Stomach (tissue), 9 donors: ENCODE data around the gene MRFAP1L1. TPM values are rescaled to one million over a fixed set of nuclear protein-coding genes. Genes with fewer than 3 reads are reported as not detected.

Experiments
- DNase-seq, 2 donors: peaks; one replicate each; pipeline versions ENCODE4 v3.0.0 to v3.0.0-alpha.2; 2013 to 2019
- H3K27ac ChIP-seq, 5 donors: fragments of 200-600 bp in 4 of 5; sonication (generic) in 4 of 5; one replicate each; pipeline ENCODE4 v1.5.1; 2013 to 2019; ENCODE audit warnings: mild to moderate bottlenecking in 1 of 5, moderate library complexity in 1 of 5
- H3K27me3 ChIP-seq, 3 donors: fragments of 200-600 bp; sonication (generic); one replicate each; pipeline ENCODE4 v1.5.1; 2017 to 2019; ENCODE audit warnings: mixed run types in 1 of 3
- H3K36me3 ChIP-seq, 4 donors: fragments of 200-600 bp; sonication (generic); 1 replicate in 3 of 4; 2 replicates in 1 of 4; pipeline ENCODE4 v1.5.1; 2016 to 2019
- H3K4me1 ChIP-seq, 4 donors: fragments of 200-600 bp; sonication (generic); one replicate each; pipeline ENCODE4 v1.5.1; 2016 to 2019
- H3K4me3 ChIP-seq, 4 donors: fragments of 200-600 bp; sonication (generic) in 3 of 4; one replicate each; pipeline ENCODE4 v1.5.1; 2016 to 2019; ENCODE audit warnings: mild to moderate bottlenecking in 1 of 4
- H3K9me3 ChIP-seq, 4 donors: fragments of 200-600 bp; sonication (generic); one replicate each; pipeline ENCODE4 v1.5.1; 2016 to 2019
- CTCF ChIP-seq, 7 experiments: fragments of 450-650 bp in 4 of 7; fragments of 200-600 bp in 3 of 7; sonication (generic) in 3 of 7; IDR thresholded peaks; one replicate each; pipeline ENCODE4 v1.5.1; 2016 to 2019; ENCODE audit warnings: antibody characterized with exemption in 7 of 7, control low read depth in 2 of 7, mild to moderate bottlenecking in 1 of 7
- EP300 ChIP-seq: sonication (generic); formaldehyde crosslinking; IDR thresholded peaks from one replicate; pipeline ENCODE4 v1.6.1; 2017; ENCODE audit warnings: antibody characterized with exemption
- POLR2A ChIP-seq, 4 donors: fragments of 450-650 bp; IDR thresholded peaks; one replicate each; pipeline ENCODE4 v1.6.1; 2016; ENCODE audit warnings: antibody characterized with exemption in 4 of 4, control low read depth in 2 of 4, mild to moderate bottlenecking in 1 of 4, moderate library complexity in 1 of 4
- POLR2AphosphoS5 ChIP-seq, 3 donors: sonication (generic); formaldehyde crosslinking; IDR thresholded peaks; one replicate each; pipeline ENCODE4 v1.6.1; 2016; ENCODE audit warnings: antibody characterized with exemption in 3 of 3
- WGBS, 5 donors: extraction: QIAGEN DNeasy Blood & Tissue Kit in 3 of 5; methylation state at CpG; one replicate each; pipeline versions ENCODE4 v1.1.5 to v1.1.7; 2013 to 2018; 5-methylcytosine and 5-hydroxymethylcytosine counted together
- intact Hi-C: fragments of 100-400 bp; cut with DNase I; formaldehyde crosslinking; loops from one replicate; pipeline ENCODE4 v1.15.1; 2023; ENCODE audit warnings: low total_unique reads
- polyA plus RNA-seq, 3 donors: library from polyadenylated mRNA; stranded (reverse); fragments of 200-250 nt; gene quantifications; one replicate each; pipeline ENCODE4 v1.2.3, GENCODE V29; 2013
- total RNA-seq, 5 donors: library from RNA; depleted of rRNA; stranded (reverse); fragments of >200 nt; gene quantifications; one replicate each; pipeline versions ENCODE4 v1.1.0 to v1.2.3, GENCODE V29; 2014 to 2016
- donor health status: healthy with polysubstance abuse.
- donor health status: Bipolar disorder and iron deficiency.
- donor health status: healthy.

Gene MRFAP1L1
- total and polyA plus RNA-seq, 8 donors: 2.3 to 61.9 (median 55.9) TPM

GRCh38 chr4:6710282-6710681 is 617 bp upstream of the MRFAP1L1 start:
- Histone ChIP-seq H3K4me1 (peaks cover 23 to 48% (median 43%) of the 10 kb centered on the region in 4 donors), H3K27ac (peak overlapping the region in 4 of 5 donors; percentile 86 to 92 (median 89)), H3K4me3 (peak overlapping the region; percentile 78 to 95 (median 84)), H3K36me3 (peaks cover 0 to 15% (median 12%) of the 10 kb centered on the region in 4 donors), H3K27me3 (no peaks in the 10 kb centered on the region), H3K9me3 (no peaks in the 10 kb centered on the region)
- TF ChIP-seq POLR2AphosphoS5 (IDR thresholded peaks at IDR 0.05): no peak
- no peak for TF ChIP-seq POLR2A (IDR thresholded peaks at IDR 0.05)
- TF ChIP-seq EP300: no peak
- no peak for TF ChIP-seq CTCF (IDR thresholded peaks at IDR 0.05)
- DNase-seq: no peak
- WGBS, 5 donors: 3 to 12% (median 7%) methylated on average over 6 of the region's 6 CpGs
- intact Hi-C loops: no loop called here

GRCh38 chr4:6706173-6706572 is 3.5 kb downstream of the MRFAP1L1 start:
- H3K4me3 ChIP-seq: no peak overlapping the region
- no peaks in the 10 kb centered on the region for H3K27me3 ChIP-seq
- DNase-seq: no peak
- intact Hi-C loops: no loop called here
- peaks cover 37 to 69% (median 56%) of the 10 kb centered on the region in 4 donors for H3K4me1 ChIP-seq
- no peak for TF ChIP-seq POLR2AphosphoS5 (IDR thresholded peaks at IDR 0.05)
- no peak for TF ChIP-seq EP300
- TF ChIP-seq CTCF (IDR thresholded peaks at IDR 0.05): no peak
- TF ChIP-seq POLR2A (IDR thresholded peaks at IDR 0.05): no peak
- peaks cover 0 to 32% (median 26%) of the 10 kb centered on the region in 4 donors for H3K36me3 ChIP-seq
- no peak overlapping the region for H3K27ac ChIP-seq
- 86 to 92% (median 89%) methylated on average over 5 of the region's 5 CpGs for WGBS, 5 donors
- H3K9me3 ChIP-seq: no peaks in the 10 kb centered on the region

GRCh38 chr4:6705646-6706045 is 4.0 kb downstream of the MRFAP1L1 start:
- peaks cover 37 to 68% (median 55%) of the 10 kb centered on the region in 4 donors for H3K4me1 ChIP-seq
- 91 to 95% (median 94%) methylated on average over 2 of the region's 2 CpGs for WGBS, 5 donors
- H3K27me3 ChIP-seq: no peaks in the 10 kb centered on the region
- H3K4me3 ChIP-seq: no peak overlapping the region
- DNase-seq: no peak
- no peak overlapping the region for H3K27ac ChIP-seq
- no peaks in the 10 kb centered on the region for H3K9me3 ChIP-seq
- H3K36me3 ChIP-seq: peaks cover 0 to 32% (median 28%) of the 10 kb centered on the region in 4 donors
- TF ChIP-seq POLR2A (IDR thresholded peaks at IDR 0.05): no peak
- TF ChIP-seq POLR2AphosphoS5 (IDR thresholded peaks at IDR 0.05): no peak
- no peak for TF ChIP-seq EP300
- TF ChIP-seq CTCF (IDR thresholded peaks at IDR 0.05): no peak
- intact Hi-C loops: no loop called here

DNA sequence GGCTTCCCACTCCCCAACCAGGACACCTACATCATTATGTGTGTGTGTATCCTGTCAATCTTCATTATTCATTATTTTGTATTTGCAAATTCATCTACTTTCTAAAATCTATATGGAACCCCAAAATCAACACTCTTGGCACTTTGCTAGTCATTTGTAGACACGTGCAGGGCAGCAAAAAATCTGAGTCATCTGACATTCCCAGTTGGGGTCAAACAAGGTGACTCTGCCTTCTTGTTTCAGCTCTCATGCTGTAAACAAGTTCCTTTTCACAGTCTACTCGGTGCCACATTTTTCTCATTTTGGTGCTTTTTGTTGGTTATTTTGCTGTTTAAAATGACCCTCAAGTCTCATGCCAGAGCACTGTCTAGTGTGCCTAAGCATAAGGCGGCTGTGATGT is 5.9 kb downstream of the MRFAP1L1 start:
- H3K4me1 ChIP-seq: peaks cover 32 to 58% (median 47%) of the 10 kb centered on the region in 4 donors
- no peaks in the 10 kb centered on the region for H3K9me3 ChIP-seq
- H3K27ac ChIP-seq: no peak overlapping the region
- no peak overlapping the region for H3K4me3 ChIP-seq
- 59 to 70% (median 62%) methylated on average over 3 of the region's 3 CpGs for WGBS, 5 donors
- DNase-seq: peak in 1 of 2 donors; percentile 36
- H3K36me3 ChIP-seq: peaks cover 0 to 46% (median 35%) of the 10 kb centered on the region in 4 donors
- no peaks in the 10 kb centered on the region for H3K27me3 ChIP-seq
- no peak for TF ChIP-seq EP300
- TF ChIP-seq POLR2A (IDR thresholded peaks at IDR 0.05): no peak
- TF ChIP-seq POLR2AphosphoS5 (IDR thresholded peaks at IDR 0.05): no peak
- no peak for TF ChIP-seq CTCF (IDR thresholded peaks at IDR 0.05)
- intact Hi-C loops: no loop called here
